Natural killer cell (primary cell): ENCODE data around the gene KANK2. TPM values are rescaled to one million over a fixed set of nuclear protein-coding genes. Genes with fewer than 3 reads are reported as not detected.

Experiments used
- ATAC-seq, 3 donors: fragments of 150-1000 bp in 2 of 3; fragments of 200-7000 bp in 1 of 3; cut with Tn5 transposase; 1 replicate in 1 of 3; 2 replicates in 2 of 3; pipeline ENCODE4 v1.10.0; 2021; ENCODE audit warnings: mild to moderate bottlenecking in 2 of 3, moderate library complexity in 2 of 3
- DNase-seq, 2 donors: peaks; one replicate each; pipeline versions ENCODE4 v3.0.0 to v3.0.0-alpha.2; 2013 to 2021; ENCODE audit warnings: mixed read lengths in 1 of 2
- H3K27ac ChIP-seq: one replicate; pipeline ENCODE4 v1.5.1; 2013; ENCODE audit warnings: mild to moderate bottlenecking, low read length
- H3K27me3 ChIP-seq: one replicate; pipeline ENCODE4 v1.6.1; 2013; ENCODE audit warnings: low read length; ENCODE audit not compliant: control insufficient read depth, insufficient read depth
- H3K36me3 ChIP-seq: one replicate; pipeline ENCODE4 v1.6.1; 2013; ENCODE audit warnings: low read length; ENCODE audit not compliant: control insufficient read depth, insufficient read depth
- H3K4me1 ChIP-seq: one replicate; pipeline ENCODE4 v1.6.1; 2013; ENCODE audit warnings: low read length; ENCODE audit not compliant: control insufficient read depth, insufficient read depth
- H3K4me3 ChIP-seq: one replicate; pipeline ENCODE4 v1.5.1; 2013; ENCODE audit warnings: low read length
- H3K9me3 ChIP-seq: one replicate; pipeline ENCODE4 v1.6.1; 2013; ENCODE audit warnings: low read length; ENCODE audit not compliant: control insufficient read depth, insufficient read depth
- H3K27ac Mint-ChIP-seq, 2 donors: one replicate each; pipeline ENCODE4 v1.8.0; 2022; ENCODE audit warnings: mild to moderate bottlenecking in 2 of 2, mixed read lengths in 2 of 2, moderate library complexity in 1 of 2
- H3K27me3 Mint-ChIP-seq, 2 donors: one replicate each; pipeline ENCODE4 v1.8.0; 2022; ENCODE audit warnings: low read depth in 2 of 2, mixed read lengths in 2 of 2
- H3K36me3 Mint-ChIP-seq: one replicate; pipeline ENCODE4 v1.8.0; 2022; ENCODE audit warnings: mixed read lengths
- H3K4me1 Mint-ChIP-seq, 2 donors: one replicate each; pipeline ENCODE4 v1.8.0; 2022; ENCODE audit warnings: mixed read lengths in 2 of 2
- H3K4me3 Mint-ChIP-seq: one replicate; pipeline ENCODE4 v1.8.0; 2022; ENCODE audit warnings: mild to moderate bottlenecking, moderate library complexity, mixed read lengths
- H3K9me3 Mint-ChIP-seq, 2 donors: one replicate each; pipeline ENCODE4 v1.8.0; 2022; ENCODE audit warnings: mixed read lengths in 2 of 2
- CTCF ChIP-seq: fragments of 200-600 bp; IDR thresholded peaks from one replicate; pipeline ENCODE4 v1.8.0; 2022; ENCODE audit warnings: antibody characterized with exemption
- WGBS: methylation state at CpG from one replicate; pipeline ENCODE4 v1.1.7; 2013; ENCODE audit warnings: missing lambda C conversion rate; ENCODE audit not compliant: insufficient coverage; 5-methylcytosine and 5-hydroxymethylcytosine counted together
- intact Hi-C: fragments of 100-400 bp; cut with micrococcal nuclease; formaldehyde crosslinking; loops from one replicate; pipeline ENCODE4 v1.14.2; 2022
- total RNA-seq, 4 donors: library from RNA; stranded (reverse); fragments of 120-200 nt in 1 of 4; gene quantifications; one replicate each; pipeline versions ENCODE4 v1.2.3 to v1.2.4, GENCODE V29; 2013 to 2022

Gene KANK2
- total RNA-seq, 3 donors from 2014 or later (not counting 1 experiment from before 2014, with no cell fraction given), result 0.82 to 1.3 (median 0.85) TPM

GRCh38 chr19:11234486-11235075, 37.2 kb upstream of the KANK2 start:
- ATAC-seq (no peak), DNase-seq (no peak)
- Mint-ChIP-seq H3K4me1 (no peaks in the 10 kb centered on the region), H3K27me3 (peaks cover 0 to 5% of the 10 kb centered on the region in 2 donors), H3K27ac (no peak overlapping the region), H3K9me3 (no peaks in the 10 kb centered on the region), H3K4me3 (no peak overlapping the region), H3K36me3 (no peaks in the 10 kb centered on the region)
- no peaks in the 10 kb centered on the region for H3K27me3 ChIP-seq
- intact Hi-C loops, result no loop called here
- H3K9me3 ChIP-seq, result peaks cover 15% of the 10 kb centered on the region
- H3K4me3 ChIP-seq, result no peak overlapping the region
- H3K4me1 ChIP-seq, result no peaks in the 10 kb centered on the region
- H3K36me3 ChIP-seq, result no peaks in the 10 kb centered on the region
- TF ChIP-seq CTCF, result no peak
- 90% methylated on average over 5 of the region's 5 CpGs for WGBS
- no peak overlapping the region for H3K27ac ChIP-seq

GRCh38 chr19:11233073-11233472, 35.7 kb upstream of the KANK2 start:
- 70% methylated on average over 15 of the region's 15 CpGs for WGBS

GRCh38 chr19:11232555-11232954, 35.2 kb upstream of the KANK2 start:
- H3K9me3 Mint-ChIP-seq, result no peaks in the 10 kb centered on the region
- no peak overlapping the region for H3K4me3 ChIP-seq
- no peak overlapping the region for H3K27ac Mint-ChIP-seq
- H3K4me1 Mint-ChIP-seq, result no peaks in the 10 kb centered on the region
- WGBS, result 90% methylated on average over 4 of the region's 4 CpGs
- H3K36me3 ChIP-seq, result no peaks in the 10 kb centered on the region
- no peaks in the 10 kb centered on the region for H3K9me3 ChIP-seq
- H3K4me1 ChIP-seq, result no peaks in the 10 kb centered on the region
- TF ChIP-seq CTCF, result no peak
- peaks cover 0 to 5% of the 10 kb centered on the region in 2 donors for H3K27me3 Mint-ChIP-seq
- H3K4me3 Mint-ChIP-seq, result no peak overlapping the region
- no peaks in the 10 kb centered on the region for H3K36me3 Mint-ChIP-seq
- DNase-seq (no peak), ATAC-seq (peak in 1 of 3 donors; percentile 38)
- intact Hi-C loops, result no loop called here
- no peaks in the 10 kb centered on the region for H3K27me3 ChIP-seq
- H3K27ac ChIP-seq, result no peak overlapping the region

More at GRCh38 chr19:11233073-11233472, 35.7 kb upstream of the KANK2 start:
- Mint-ChIP-seq H3K36me3 (no peaks in the 10 kb centered on the region), H3K4me3 (no peak overlapping the region), H3K4me1 (no peaks in the 10 kb centered on the region), H3K27ac (no peak overlapping the region), H3K9me3 (no peaks in the 10 kb centered on the region), H3K27me3 (peaks cover 0 to 5% of the 10 kb centered on the region in 2 donors)
- H3K9me3 ChIP-seq, result no peaks in the 10 kb centered on the region
- TF ChIP-seq CTCF, result no peak
- intact Hi-C loops, result no loop called here
- ATAC-seq, result no peak
- H3K36me3 ChIP-seq, result no peaks in the 10 kb centered on the region
- H3K4me3 ChIP-seq, result no peak overlapping the region
- no peak for DNase-seq
- no peaks in the 10 kb centered on the region for H3K4me1 ChIP-seq
- no peak overlapping the region for H3K27ac ChIP-seq
- H3K27me3 ChIP-seq, result no peaks in the 10 kb centered on the region
